WERI-Rb-1 (cell line): ENCODE results near the gene TUBB1.

Source experiments
- DNase-seq: peaks from one replicate; pipeline ENCODE4 v3.0.0-alpha.2; 2020
- H3K27ac ChIP-seq: fragments of 250-450 bp; sonication (Bioruptor Pico); 2 replicates; pipeline ENCODE4 v1.5.1; 2020; ENCODE audit warnings: mild to moderate bottlenecking, moderate library complexity
- H3K27me3 ChIP-seq: fragments of 250-450 bp; sonication (Bioruptor Pico); 2 replicates; pipeline ENCODE4 v1.5.1; 2021; ENCODE audit warnings: mild to moderate bottlenecking, low read depth, moderate library complexity; ENCODE audit not compliant: insufficient read depth, severe bottlenecking
- H3K36me3 ChIP-seq: fragments of 250-450 bp; sonication (Bioruptor Pico); 2 replicates; pipeline ENCODE4 v1.5.1; 2020; ENCODE audit warnings: mild to moderate bottlenecking, moderate library complexity
- H3K4me3 ChIP-seq: 2 replicates; pipeline ENCODE4 v1.5.1; 2011; ENCODE audit warnings: low read depth, mild to moderate bottlenecking, control low read depth, low read length
- H3K9me3 ChIP-seq: fragments of 250-450 bp; sonication (Bioruptor Pico); 2 replicates; pipeline ENCODE4 v1.5.1; 2021; ENCODE audit warnings: mild to moderate bottlenecking, moderate library complexity; ENCODE audit not compliant: severe bottlenecking
- TF ChIP-seq, protein P1 (sequence below): IDR thresholded peaks from 2 replicates; pipeline ENCODE4 v1.5.1; 2011; ENCODE audit warnings: low read depth, mild to moderate bottlenecking, control low read depth, inconsistent platforms, low read length

Gene TUBB1

GRCh38 chr20:59019217-59019616 is at the start of gene TUBB1:
Gene TUBB1 (plus strand): TSS chr20:59019429. CDS start chr20:59019523, 94 bp downstream.
- Histone ChIP-seq H3K9me3 (no peaks in the 10 kb centered on the region), H3K4me3 (no peak within 1 kb of the TSS), H3K27me3 (no peaks in the 10 kb centered on the region), H3K27ac (no peak within 1 kb of the TSS), H3K36me3 (peaks cover 18% of the 10 kb centered on the region)
- TF ChIP-seq, protein P1, sequence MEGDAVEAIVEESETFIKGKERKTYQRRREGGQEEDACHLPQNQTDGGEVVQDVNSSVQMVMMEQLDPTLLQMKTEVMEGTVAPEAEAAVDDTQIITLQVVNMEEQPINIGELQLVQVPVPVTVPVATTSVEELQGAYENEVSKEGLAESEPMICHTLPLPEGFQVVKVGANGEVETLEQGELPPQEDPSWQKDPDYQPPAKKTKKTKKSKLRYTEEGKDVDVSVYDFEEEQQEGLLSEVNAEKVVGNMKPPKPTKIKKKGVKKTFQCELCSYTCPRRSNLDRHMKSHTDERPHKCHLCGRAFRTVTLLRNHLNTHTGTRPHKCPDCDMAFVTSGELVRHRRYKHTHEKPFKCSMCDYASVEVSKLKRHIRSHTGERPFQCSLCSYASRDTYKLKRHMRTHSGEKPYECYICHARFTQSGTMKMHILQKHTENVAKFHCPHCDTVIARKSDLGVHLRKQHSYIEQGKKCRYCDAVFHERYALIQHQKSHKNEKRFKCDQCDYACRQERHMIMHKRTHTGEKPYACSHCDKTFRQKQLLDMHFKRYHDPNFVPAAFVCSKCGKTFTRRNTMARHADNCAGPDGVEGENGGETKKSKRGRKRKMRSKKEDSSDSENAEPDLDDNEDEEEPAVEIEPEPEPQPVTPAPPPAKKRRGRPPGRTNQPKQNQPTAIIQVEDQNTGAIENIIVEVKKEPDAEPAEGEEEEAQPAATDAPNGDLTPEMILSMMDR = no peak
- DNase-seq = no peak

DNA sequence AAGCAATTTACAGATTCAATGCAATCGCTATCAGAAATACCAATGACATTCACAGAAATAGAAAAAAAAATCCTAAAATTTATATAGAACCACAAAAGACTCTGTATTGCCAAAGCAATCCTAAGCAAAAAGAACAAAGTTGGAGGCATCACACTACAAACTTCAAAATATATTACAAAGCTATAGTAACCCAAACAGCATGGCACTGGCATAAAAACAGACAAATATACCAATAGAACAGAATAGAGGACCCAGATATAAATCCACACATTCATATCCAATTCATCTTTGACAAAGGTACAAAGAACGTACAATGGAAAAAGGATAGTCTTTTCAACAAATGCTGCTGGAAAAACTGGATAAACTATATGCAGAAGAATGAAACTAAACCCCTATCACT is 49.8 kb upstream of the TUBB1 start:
- TF ChIP-seq, protein P1 = no peak
- no peaks in the 10 kb centered on the region for H3K27me3 ChIP-seq
- no peak overlapping the region for H3K27ac ChIP-seq
- H3K9me3 ChIP-seq = peaks cover 5% of the 10 kb centered on the region
- no peak overlapping the region for H3K4me3 ChIP-seq
- no peaks in the 10 kb centered on the region for H3K36me3 ChIP-seq
- no peak for DNase-seq

DNA sequence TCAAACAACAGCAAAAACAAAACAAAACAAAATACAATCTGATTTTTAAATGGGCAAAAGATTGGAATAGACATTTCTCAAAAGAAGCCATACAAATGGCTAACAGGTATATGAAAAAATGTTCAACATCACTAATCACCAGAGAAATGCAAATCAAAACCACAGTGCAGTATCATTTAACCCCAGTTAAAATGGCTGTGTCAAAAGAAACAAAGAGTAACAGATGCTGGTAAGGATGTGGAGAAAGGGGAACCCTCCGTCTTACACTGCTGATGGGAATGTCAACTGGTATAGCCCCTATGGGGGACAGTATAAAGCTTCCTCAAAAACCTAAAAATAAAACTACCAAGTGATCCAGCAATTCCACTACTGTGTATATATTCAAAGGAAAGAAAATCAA is 49.1 kb upstream of the TUBB1 start:
- TF ChIP-seq, protein P1 = no peak
- H3K27me3 ChIP-seq = no peaks in the 10 kb centered on the region
- H3K27ac ChIP-seq = no peak overlapping the region
- no peak overlapping the region for H3K4me3 ChIP-seq
- no peaks in the 10 kb centered on the region for H3K36me3 ChIP-seq
- DNase-seq = no peak
- peaks cover 5% of the 10 kb centered on the region for H3K9me3 ChIP-seq

- TF ChIP-seq, protein P1 = no peak
- Histone ChIP-seq H3K27ac (no peak overlapping the region), H3K4me3 (no peak overlapping the region), H3K36me3 (no peaks in the 10 kb centered on the region), H3K27me3 (no peaks in the 10 kb centered on the region), H3K9me3 (peaks cover 6% of the 10 kb centered on the region)
- DNase-seq = no peak
These were observed 47.8 kb upstream of the TUBB1 start for GRCh38 chr20:58971429-58971828.

DNA sequence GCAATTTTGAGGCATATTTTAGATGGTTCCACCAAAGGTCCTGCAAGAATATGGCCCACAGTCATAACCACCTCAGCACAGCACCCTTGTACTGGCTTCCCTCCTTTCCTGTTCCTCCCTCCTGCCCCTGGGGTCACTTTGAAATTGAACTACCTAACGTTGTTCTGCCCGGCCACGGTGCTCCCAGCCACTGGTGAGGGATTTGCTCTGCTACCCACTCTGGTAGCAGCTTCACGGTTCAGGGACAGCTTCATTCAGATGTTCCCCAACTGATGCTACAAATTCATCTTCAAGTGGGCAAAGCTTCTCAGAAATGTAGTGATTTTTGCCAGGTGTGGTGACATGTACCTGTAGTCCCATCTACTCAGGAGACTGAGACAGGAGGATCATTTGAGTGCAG is 46.0 kb upstream of the TUBB1 start:
- Histone ChIP-seq H3K27ac (no peak overlapping the region), H3K36me3 (no peaks in the 10 kb centered on the region), H3K4me3 (no peak overlapping the region), H3K27me3 (no peaks in the 10 kb centered on the region), H3K9me3 (peaks cover 8% of the 10 kb centered on the region)
- TF ChIP-seq, protein P1 = no peak
- DNase-seq = no peak

DNA sequence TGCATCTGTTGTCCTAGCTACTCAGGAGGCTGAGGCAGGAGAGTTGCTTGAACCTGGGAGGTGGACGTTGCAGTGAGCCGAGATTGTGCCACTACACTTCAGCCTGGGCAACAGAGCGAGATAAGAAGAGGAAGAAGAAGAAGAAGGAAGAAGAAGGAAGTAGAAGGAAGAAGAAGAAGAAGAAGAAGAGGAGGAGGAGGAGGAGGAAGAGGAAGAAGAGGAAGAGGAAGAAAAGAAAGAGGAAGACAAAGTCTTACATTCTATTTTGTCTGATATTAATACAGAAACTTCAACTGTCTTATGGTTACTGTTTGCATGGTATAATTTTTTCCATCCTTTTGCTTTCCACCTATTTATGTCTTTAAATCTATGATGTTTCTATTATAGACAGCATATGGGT is 45.4 kb upstream of the TUBB1 start:
- DNase-seq = no peak
- TF ChIP-seq, protein P1 = no peak
- Histone ChIP-seq H3K4me3 (no peak overlapping the region), H3K27ac (no peak overlapping the region), H3K9me3 (peaks cover 8% of the 10 kb centered on the region), H3K36me3 (no peaks in the 10 kb centered on the region), H3K27me3 (no peaks in the 10 kb centered on the region)
